Measurements from ENCODE around the gene PITPNB.

PITPNB gene

GRCh38 chr22:27827604-27828587 is 91.2 kb downstream of the PITPNB start:
- no peak for DNase-seq

GRCh38 chr22:27825174-27825573 is 93.9 kb downstream of the PITPNB start:
- DNase-seq = no peak

GRCh38 chr22:27823221-27823620 is 95.8 kb downstream of the PITPNB start:
- no peak for DNase-seq

- no peak for DNase-seq
Measured at GRCh38 chr22:27820896-27821866, 97.9 kb downstream of the PITPNB start.

DNA sequence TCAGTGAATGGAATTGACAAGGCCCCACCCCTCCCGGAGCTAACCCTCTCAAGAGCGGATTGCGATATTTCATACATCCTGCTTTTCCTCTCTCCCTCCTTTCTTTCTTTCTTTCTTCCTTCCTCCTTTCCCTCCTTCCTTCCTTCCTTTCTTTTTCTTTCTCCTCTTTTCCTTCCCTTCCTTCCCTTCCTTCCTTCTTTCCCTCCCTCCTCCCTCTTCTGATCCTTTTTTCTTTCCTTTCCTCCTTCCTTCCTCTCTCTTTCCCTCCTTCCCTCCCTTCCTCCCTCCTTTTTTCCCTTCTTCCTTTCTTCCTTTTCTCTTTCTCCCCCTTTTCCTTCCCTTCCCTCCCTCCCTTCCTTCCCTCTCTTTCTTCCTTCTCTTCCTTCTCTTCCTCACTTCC is 102.5 kb downstream of the PITPNB start:
- no peak for DNase-seq

DNA sequence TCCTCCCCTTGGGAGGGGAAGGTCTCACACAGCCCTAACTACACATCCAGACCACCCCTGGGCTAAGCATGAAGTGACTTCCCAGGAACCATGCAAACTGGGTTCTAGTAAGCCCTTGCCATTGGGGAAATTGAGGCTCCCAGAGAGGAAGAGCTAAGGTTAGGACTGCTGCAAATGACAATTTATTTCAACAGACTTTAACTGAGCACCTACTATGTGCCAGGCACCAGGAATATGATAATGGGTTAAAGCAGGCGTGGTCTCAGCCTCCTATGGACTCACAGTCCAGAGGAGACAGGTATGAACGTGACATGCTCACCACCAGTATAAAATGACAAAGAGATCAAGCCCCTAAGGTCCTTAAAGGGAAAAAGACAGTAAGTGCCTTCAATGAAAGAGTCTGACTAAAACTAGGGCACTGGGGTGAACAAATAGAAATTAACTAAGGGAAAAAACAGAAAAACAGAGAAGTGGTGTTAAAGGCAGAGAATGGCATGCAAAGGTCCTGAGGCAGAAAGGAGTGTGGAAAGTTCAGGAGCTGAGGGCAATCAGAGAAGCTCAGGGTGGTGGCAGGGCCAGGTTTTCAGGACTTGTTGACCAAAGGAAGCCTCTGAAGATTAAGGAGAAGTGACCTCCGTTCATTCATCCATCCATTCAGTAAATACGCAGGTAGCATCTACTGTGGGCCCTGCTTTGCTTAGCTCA is 103.1 kb downstream of the PITPNB start:
- DNase-seq = no peak

DNA sequence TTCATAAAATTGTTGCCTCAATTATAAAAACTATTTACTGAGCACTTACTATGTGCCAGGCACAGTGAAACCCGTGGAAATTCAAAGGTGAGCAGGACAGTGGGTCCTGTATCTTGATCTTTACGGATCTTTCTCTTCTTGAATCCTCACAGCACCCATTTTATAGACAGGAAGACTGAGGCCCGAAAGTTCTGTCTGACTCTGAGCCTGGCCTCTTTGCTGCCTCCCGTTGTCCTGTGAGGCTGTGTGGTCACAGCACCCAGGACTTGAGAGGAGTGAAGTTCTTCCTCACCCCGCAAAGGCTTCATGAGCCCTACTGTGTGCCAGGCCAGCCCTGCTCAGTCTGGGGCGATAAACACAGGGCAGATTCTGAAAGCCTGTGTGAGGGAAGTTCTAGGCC is 104.1 kb downstream of the PITPNB start:
- no peak for DNase-seq

DNA sequence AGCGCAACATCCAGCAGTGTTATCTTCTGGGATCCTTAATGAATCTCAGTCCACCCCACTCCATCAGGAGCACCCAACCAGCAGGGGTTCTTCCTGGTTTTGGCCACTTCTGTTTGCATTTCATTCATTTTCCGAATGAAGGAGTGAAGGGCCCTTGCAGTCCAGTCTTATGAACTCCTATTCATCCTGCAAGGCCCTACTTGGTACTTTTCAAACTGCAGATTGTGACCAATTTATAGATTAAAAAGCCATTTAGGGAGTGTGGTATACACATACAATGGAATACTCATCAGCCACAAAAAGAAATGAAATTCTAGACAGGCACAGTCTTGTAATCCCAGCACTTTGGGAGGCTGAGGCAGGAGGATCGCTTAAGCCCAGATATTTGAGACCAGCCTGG is 107.3 kb downstream of the PITPNB start:
- DNase-seq = no peak

DNA sequence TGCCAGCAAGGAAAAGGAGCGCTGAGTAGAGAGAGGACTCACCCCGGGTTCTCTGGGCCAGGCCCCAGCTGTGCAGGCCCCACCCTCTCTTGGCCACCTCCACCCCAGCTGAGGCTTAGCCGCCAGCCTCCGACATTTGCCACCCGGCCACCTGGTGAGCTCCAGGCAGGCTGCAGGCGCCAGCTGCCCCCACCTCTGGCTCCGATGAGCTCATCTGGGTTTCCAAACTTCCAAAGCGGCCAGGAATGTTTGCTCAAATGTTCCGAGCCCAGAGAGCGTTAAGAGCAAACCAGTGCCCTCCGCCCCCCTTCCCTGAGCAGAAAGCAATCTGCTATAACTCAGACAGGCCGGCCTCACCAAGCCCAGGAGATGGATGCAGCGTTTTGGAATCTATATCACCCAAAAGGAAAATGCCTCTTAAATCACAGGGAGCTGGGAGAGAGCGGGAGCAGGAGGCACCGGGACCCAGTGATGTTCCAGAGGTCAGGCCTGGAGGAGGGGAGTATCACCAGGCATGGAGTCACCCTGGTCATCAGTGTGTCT is 108.4 kb downstream of the PITPNB start:
- no peak for DNase-seq

GRCh38 chr22:27809700-27810608 is 109.1 kb downstream of the PITPNB start:
- no peak for DNase-seq

DNA sequence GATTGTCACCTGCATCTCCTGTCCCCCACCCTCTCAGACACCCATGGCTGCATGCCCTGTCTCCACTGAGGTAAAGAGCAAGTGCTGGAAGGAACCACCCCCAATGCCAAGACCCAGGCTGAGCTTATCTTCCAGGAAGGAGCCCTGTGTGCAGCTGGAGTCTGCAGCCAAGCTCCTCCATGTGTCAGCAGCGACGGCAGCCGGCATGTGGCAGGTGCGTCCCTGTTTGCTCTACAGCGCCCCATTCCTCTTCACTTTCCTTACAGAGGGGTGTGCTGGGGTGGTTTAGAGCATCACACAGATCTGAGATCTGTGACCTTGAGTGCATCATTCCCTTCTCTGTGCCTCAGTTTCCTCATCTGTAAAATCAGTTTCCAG is 109.8 kb downstream of the PITPNB start:
- no peak for DNase-seq

GRCh38 chr22:27808451-27809225 is 110.4 kb downstream of the PITPNB start:
- no peak for DNase-seq

DNA sequence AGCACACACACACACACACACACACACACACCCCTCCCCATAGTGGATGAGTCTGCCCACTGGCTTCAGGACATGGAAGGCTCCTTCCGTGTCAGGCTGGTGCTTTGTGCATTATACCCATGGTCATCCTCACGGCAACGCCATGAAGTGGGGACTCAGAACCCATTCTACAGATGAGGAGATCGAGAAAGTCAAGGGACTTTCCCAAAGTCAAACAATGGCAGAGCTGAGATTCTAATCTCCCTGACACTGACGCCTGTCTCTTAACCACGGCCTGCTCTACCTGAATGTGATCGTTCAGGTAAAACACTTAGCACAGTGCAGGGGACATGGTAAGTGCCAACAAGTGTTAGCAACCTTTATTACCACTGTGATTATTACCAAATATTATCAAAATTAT is 113.2 kb downstream of the PITPNB start:
- DNase-seq = no peak

DNA sequence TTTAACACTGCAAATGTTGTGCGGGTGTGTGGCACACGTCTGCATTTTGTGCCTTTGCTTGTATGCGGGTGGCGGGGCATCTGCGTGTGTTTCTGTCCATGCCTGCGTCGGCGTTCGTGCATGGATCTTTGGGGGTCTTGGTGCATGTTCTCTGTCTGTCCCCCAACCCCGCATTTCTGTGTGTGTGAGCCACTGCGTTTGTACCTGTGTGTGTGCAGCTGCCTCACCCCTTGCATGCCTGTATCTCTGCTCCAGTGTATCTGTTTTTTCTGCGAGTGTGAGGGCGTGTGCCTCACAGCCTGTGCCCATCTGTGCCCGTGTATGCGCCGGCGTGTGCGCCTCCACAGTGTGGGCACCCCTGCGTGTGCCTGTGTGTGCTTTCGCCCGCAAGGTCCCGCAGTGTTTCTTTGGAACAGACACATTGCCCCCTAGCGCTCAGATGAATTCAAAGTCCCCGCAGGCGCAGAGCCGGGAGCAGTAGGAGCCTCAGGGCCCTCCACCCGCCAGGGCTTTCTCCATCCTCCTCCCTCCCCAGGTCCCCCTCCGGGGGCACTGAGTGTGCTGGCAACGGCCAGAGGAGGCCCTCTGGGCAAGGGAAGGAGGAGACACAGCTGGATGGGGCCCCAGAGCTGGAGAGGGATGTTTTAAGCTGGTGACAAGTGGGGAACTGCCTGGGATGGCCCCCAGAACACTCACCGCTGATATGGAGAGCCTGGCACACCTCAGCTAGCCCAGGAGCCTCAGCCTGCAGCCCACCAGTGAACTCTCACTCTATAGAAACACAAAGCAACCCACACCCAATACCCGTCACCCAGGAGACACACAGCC is 114.4 kb downstream of the PITPNB start:
- peak; percentile 45 for DNase-seq

GRCh38 chr22:27803841-27804415 is 115.1 kb downstream of the PITPNB start:
- DNase-seq = no peak

- DNase-seq = no peak
Measured at GRCh38 chr22:27802346-27803073, 116.5 kb downstream of the PITPNB start.

Measured in NCI-H1694 treated with DMSO at 0.1 percent for 48 hours (cell line).